NCI-H69 (cell line): Measurements from ENCODE around the gene CDYL.
A peak's percentile ranks its signal among the peaks of the same experiment; 100 is the strongest.

Experiments
- DNase-seq: peaks from one replicate; lab custom pipeline; 2025; lab: John Stamatoyannopoulos, UW

Gene CDYL

DNA sequence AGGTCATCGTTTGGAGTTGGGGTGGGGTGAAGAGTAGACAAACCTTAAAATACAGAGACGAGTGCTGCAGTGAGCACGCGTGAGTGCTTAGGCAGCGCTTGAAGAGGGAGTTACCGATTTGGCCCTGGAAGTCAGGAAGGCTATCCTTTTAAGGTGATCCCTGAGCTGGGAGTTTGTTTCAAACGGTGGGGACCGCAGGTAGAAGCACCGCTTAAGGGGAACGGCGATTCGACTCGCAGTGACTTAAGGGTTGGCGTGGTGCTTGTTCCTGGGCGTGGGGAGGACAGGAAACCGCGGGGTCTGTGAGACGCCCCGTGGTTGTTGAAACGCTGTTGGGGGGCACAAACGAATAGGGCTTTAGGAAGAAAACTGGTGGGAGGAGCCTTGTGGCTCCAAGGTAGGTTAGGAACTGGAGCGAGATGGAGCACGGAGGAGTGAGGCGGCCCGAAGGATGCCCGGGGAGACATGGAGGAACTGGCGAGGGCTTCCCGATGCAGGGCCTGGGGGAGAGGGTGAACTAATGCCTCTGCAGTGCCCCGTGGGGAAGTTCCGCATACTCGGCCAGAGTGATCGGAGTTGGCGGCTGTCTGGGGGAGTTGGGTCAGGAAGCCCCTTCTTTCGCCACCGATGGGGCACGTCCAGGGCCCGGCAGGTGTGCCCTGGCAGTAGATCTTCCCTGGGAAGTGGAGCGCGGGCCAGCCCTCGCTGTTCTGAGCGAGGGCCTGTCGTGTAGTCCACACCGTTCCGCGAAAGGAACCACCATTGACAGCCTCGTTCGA lies 1.3 kb upstream of the CDYL start:
- peak; percentile 70 for DNase-seq

- DNase-seq = peak; percentile 95
Measured at GRCh38 chr6:4775494-4776130, 592 bp upstream of the CDYL start.

DNA sequence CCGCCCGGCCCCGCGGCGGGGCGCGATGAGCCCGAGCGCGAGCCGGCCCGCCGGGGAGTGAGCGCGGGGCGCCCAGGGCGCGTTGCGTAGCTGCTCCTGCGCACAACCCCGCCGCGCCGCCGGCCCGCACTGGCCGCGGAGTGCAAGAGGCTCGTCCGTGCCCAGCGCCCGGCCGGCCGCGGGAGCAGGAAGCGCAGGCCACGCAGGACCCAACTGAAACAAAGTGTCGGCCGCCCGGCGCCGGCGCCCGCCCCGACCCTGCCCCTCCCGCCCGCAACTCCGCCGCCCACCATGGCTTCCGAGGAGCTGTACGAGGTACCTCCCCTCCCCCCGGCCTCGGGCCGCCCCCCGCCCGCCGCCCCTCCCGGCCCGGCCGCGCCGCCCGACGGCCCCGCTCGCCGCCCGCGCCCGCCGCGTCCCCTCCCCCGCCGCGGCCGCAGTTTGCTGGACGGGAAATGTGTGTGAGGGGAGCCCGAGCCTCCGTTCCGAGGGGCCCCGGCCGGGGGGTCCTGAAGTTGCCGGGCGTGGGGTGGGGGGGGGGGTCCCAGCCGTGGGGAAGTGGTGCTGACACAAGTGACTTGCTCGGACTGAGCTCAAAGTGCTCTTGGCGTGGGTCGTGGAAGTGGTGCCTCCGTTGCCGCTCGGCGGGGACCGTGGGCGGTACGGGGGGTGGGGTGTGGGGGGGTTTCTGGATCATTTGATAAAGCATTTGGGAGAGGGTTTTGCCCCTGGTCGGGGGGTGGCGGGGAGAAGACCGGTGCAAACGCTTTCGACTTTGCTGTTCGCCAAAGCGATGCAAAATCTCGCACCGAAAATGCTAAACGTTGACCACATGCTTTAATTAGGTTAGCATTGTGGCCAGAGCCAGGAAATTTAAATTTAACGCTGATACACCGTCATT lies 539 bp downstream of the CDYL start:
- peak; percentile 88 for DNase-seq

DNA sequence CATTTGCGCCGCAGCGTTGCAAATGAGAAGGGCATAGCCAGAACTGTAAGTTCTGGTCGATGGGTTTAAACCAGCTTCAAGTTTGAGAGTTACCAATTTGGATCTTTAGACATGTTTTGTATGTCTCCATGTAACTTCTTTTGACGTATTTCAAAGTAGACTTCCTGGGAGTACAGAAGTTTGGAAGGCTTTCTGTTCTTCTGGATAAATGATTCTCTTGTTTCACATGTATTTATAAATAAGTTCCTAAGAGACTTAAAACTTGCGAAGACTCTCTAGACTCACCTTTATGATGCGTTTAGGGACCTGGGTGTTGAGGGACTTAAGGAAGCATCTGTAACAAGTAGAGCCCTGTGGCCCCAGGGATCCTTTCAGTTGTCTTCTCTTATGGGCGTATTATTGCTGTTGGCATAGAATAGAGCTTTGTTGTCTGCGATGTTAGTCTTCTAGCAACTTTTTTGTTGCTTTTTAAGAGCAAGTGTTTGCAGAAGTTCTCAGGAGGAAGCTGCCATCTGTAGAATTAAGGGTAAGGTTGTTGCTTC lies 1.3 kb downstream of the CDYL start:
- peak; percentile 48 for DNase-seq

- DNase-seq = peak; percentile 12
Measured at GRCh38 chr6:4778086-4778485, 1.9 kb downstream of the CDYL start.

GRCh38 chr6:4780360-4780812 lies 4.2 kb downstream of the CDYL start:
- no peak for DNase-seq

DNA sequence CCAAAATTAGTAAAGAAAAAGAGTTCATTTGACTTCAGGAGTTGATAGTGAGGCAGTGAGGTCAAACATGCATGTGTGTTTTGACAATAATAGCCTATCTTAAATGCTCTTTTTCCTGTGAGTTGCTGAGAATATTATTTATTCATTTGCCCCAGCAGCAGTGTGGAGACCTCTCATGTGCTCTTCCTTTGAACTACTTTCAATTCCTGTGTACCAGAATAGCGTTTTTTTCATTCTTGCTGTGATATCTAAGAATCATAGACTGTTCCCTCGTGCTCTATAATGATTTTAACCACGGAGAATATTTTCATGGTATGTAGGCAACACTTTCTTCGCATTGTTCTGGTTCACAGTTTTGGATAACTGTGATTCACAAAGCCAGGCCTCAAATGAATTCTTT lies 5.2 kb downstream of the CDYL start:
- no peak for DNase-seq

- DNase-seq = no peak
Measured at GRCh38 chr6:4781967-4782575, 5.9 kb downstream of the CDYL start.

- no peak for DNase-seq
Measured at GRCh38 chr6:4786996-4787395, 10.8 kb downstream of the CDYL start.

DNA sequence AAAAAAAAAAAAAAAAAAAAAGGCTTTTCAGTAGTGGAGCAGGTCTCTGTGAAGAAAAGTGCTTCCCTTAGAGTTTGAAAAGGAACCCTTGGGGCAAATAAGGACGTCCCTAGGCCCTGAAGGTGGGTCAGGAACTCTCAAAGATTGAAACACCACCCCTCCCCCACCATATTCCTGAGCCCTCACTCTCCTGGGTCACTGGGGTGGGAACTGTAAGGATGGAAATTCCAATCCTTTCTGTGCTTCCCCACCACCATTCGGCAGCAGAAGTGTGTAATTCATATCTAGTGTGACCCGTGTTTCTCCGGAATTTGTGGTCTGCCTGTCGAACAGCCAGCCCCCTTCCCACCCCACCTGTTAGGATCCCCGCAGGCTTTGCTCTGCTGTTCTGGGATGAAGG lies 12.3 kb downstream of the CDYL start:
- no peak for DNase-seq

GRCh38 chr6:4788953-4789584 lies 12.9 kb downstream of the CDYL start:
- no peak for DNase-seq

DNA sequence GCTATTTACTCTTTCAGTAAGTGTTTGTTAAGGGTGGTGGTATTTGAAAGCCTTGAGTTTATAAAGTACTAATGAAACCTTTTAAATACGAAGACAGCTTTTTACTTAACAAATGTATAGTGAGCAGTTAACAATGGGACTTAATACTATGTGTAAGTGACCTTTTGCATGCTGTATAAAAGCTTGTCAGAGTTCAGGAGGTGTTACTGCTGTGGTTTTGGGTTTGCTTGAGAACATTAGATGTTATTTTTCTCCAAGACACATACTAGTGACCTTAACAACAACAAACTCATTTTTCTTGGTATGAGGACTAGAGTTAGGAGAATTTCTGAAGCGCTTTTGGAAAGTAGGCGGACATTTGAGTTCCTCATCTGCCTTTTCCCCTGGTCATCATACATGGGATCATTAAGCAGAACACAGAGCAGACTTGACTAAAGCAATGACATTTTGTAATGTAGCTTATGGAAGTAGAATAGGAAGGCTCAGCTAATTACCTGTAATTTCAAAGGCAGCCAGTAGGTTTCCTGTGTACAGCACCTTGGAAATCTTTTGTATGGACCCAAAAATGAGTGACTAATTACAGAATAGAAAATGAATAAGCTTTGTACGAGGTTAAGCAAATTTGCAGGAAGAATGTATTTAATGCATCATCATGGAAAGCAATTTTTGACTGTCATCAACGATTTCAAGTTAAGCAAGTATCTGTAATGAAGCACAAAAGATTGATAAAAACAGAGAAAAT lies 14.1 kb downstream of the CDYL start:
- DNase-seq = peak; percentile 23

DNA sequence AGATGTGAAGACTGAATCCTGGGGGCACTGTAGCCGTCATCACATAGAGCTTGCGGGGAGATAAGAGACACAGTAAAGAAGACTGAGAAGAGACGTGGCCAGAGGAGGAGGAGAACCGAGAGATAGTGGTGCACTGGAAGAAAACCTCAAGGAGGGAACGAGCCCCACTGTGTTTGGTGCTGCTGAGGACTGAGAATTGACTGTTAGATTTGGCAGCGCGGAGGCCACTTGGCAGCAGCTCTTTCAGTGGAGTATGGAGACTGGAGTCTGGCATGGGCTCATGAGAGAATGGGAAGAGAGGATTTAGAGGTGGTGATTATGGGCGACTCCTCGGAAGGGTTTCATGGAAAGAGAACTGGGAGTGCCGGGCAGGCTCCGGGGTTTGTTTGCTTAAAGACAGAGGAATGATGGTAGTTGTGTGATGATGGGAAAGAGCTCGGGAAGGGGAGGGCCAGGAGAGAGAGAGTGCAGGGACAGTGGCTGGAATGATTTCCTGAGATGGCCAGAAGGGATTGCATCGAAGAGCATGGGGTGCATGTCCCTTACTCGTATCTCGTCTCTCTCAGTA lies 18.0 kb downstream of the CDYL start:
- peak; percentile 62 for DNase-seq

GRCh38 chr6:4797587-4797986 lies 21.4 kb downstream of the CDYL start:
- DNase-seq = no peak

DNA sequence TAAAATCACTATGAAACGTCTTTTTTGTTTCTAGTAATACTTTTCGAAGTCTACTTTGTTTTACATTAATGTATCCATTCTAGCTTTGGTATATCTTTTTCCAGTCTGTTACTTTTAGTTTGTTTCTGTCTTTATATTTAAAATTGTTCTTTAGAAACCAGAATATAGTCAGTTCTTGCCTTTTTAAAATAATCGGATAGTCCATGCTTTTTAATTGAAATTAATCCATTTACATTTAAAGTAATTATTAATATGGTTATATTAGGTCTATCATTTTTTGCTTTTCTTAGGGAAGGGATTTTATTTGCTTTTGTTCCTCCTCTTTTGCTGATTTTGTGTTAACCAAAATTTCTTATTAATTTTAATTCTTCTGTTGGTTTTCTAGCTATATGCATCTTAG lies 23.7 kb downstream of the CDYL start:
- no peak for DNase-seq

DNA sequence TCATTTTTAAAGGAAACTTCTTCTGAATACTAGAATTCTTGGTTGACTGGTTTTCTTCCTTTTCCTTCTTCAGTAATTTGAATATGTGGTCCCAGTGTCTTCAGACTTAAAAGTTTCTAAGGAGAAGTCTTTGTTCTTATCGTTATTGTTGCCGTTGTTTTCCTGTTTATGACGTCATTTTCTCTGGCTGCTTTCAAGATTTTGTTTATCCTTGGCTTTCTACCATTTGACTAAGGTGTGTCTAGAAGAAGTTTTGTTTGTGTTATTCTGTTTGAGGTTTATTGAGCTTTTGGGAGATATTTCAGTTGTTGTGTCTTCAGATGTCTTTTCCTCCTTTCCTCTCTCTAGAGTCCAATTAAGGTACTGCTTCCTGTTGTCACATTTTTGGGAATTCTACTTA lies 24.5 kb downstream of the CDYL start:
- DNase-seq = no peak

DNA sequence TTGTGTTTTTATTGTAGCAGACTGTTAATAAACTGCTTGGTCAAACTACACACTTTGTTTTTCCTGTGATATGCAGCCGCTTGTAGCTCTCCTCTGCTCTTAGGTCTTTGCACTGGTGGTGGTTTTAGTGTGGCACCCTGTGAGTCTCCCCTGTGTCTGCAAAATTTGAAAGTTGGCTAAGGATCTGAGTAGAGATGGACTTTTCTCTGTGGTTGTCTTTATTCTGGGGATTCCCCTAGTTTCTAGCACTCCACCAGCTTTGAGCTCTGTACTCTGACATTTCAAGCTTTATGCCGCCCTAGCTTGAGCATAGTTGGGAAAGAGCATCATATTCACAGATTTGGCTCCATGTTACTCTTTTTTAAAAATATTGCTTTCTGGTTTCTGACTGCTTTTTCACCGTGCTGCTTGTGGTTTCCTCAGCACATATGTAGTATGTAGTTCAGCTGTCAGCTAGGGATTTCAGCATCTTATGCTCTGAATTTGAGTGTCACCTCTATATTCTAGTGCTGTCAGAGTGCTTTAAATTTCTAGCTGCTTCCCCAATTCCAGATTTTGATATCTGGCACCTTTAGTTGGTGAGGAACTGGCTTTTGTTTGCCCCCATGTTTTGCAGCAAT lies 25.4 kb downstream of the CDYL start:
- DNase-seq = no peak

DNA sequence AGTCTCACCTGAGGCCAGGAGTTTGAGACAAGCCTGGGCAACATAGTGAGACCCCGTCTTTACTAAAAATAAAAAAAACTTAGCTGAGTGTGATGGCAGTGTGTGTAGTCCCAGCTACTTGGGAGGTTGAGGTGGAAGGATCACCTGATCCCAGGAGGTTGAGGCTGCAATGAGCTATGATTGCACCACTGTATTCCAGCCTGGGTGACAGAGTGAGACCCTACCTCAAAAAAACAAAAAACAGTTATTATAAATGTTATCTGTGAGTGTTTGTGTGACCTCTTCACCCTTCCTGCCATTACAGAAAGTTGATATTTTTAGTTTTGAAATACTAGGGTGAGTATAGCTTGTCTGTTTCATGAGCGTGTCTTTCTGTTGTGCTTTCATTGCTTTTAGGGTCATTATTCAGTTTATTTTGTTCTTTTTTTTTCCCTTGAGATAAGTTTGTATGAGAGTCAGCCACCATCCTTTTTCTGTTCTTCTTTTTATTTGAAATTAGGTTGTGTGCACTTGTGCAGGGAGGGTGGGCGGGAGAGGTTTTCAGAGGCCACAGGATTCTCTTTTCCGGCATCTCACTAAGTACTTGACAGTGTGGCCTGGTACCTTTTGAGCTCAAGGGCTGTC lies 26.2 kb downstream of the CDYL start:
- DNase-seq = no peak

DNA sequence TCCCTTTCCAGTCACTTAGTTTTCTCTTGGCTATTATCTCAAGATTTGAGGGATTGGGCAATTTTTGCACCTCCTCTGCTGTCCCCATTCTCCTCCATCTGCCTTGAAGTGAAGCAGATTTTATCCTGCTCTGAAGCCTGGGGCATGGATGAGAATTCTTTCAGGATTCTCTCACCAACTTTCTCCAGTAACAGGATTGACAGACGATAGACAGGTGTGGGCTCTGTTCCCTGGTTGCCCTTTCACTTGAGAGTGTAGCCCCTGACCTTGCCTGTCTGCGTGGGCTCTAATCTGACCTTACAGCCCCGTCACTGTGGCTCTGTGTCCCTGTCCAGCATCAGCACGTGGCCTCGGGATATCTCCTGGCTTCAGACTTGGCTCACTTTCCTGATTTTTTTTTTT lies 27.1 kb downstream of the CDYL start:
- no peak for DNase-seq
